Measurements from ENCODE around the gene HLA-F.

GRCh38 chr6:29776684-29777083 lies 53.5 kb downstream of the HLA-F start:
- no peak for TF ChIP-seq POLR2A (IDR thresholded peaks at IDR 0.05)
- TF ChIP-seq CTCF (IDR thresholded peaks at IDR 0.05), result no peak
